GM19099 (cell line): ENCODE data around the gene ELAVL3.

Source experiments
- POLR2A ChIP-seq: IDR thresholded peaks from 3 replicates; pipeline ENCODE4 v1.6.1; 2011; ENCODE audit warnings: low read depth; ENCODE audit not compliant: insufficient read length; ENCODE audit errors: extremely low read depth

ELAVL3 gene

DNA sequence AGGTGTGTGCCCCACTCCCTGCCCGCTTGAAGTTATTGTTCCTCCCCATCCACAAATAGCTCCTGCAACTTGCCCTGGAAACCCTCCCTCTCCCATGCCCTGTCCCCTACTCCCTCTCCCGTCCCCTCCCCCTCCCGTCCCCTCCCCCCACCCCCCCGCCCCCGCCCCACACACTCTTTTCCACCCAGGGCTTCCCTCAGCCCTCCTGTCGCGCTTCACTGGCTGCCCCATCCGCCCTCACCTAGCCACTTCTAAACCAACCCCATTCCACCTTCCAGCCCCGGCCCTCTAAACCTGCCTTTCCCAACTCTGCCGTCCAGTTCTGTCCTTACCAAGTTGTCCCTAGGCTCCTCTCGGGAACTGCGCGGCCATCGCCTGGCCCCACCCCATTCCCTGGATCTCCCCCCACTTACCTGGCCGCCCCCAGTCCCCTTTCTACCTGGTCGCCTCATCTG, 62.7 kb downstream of the ELAVL3 start:
- no peak for TF ChIP-seq POLR2A

DNA sequence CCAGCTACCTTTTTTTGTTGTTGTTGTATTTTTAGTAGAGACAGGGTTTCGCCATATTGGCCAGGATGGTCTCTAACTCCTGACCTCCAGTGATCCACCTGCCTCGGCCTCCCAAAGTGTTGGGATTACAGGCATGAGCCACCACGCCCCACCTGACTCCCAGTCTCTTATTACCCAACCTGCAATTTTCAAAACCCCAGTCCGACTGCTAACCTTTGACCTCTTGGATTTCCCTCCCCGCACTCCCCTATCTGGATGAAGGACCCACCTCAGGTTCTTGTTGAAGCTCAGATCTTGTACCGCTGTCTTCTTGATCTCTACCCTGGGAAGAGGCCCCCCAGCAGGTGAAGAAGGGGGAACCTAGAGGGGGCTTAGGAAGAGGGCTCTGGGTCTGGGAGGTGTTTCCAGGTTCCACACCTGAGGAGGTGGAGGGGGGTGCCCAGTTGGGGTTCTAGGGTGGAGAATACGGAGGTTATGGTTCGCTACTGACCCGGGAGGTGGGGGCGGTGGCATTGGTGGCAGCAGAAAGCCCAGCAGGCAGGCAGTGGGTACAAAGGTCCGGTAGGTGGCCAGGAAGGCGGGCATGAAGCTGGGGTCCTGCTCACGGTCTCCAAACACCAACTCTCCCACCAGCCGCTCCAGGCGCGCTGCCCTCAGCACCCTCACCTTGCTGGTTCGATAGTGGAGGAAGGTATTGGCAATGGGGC, 64.3 kb downstream of the ELAVL3 start:
- no peak for TF ChIP-seq POLR2A

DNA sequence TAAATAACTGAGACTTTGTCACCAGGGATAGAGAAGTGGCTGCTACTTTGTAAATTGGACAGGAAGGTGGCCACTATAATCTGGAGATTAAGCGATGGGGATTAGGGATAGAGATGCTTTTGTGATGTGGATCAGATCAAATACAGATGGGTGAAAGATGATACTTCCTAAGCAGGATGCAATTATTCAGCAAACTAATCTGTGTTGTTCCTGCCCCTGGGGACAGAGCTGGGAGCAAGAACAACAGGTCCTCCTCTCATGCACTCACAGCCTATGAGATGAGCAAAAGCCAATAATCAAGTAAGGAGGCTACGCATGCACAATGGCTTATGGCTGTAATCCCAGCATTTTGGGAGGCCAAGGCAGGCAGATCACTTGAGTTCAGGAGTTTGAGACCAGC, 66.3 kb downstream of the ELAVL3 start:
- TF ChIP-seq POLR2A: no peak

- no peak for TF ChIP-seq POLR2A
Observed at GRCh38 chr19:11410682-11411081, 70.2 kb downstream of the ELAVL3 start.

GRCh38 chr19:11408591-11408990, 72.3 kb downstream of the ELAVL3 start:
- no peak for TF ChIP-seq POLR2A

GRCh38 chr19:11405846-11406643, 74.8 kb downstream of the ELAVL3 start:
- no peak for TF ChIP-seq POLR2A

GRCh38 chr19:11404588-11405222, 76.1 kb downstream of the ELAVL3 start:
- TF ChIP-seq POLR2A: no peak

- no peak for TF ChIP-seq POLR2A
Observed at GRCh38 chr19:11401808-11402543, 78.9 kb downstream of the ELAVL3 start.
